A549 (cell line): ENCODE results near the gene MYOM1. TPM values are rescaled to one million over a fixed set of nuclear protein-coding genes. Genes with fewer than 3 reads are reported as not detected.
A peak's percentile ranks its signal among the peaks of the same experiment; 100 is the strongest.

Source experiments
- ATAC-seq, 2 experiments: fragments of 200-7000 bp in 1 of 2; fragments of >200 bp in 1 of 2; cut with Nextera tagmentation in 1 of 2; cut with Tn5 transposase in 1 of 2; 3 replicates each; pipeline versions ENCODE4 v1.8.0 to v1.9.1; 2018 to 2020; ENCODE audit warnings: mild to moderate bottlenecking in 1 of 2, moderate library complexity in 1 of 2
- CTCF ChIA-PET: fragments of 300-600 bp; sonication (Branson Sonifier 250); formaldehyde crosslinking; extraction: SDS; loops from one replicate; lab custom pipeline; 2021; ENCODE audit warnings: antibody characterized with exemption, inconsistent platforms; lab: Yijun Ruan, JAX
- POLR2A ChIA-PET: fragments of 350-600 bp; formaldehyde crosslinking; extraction: SDS; loops from one replicate; lab custom pipeline; 2021; ENCODE audit warnings: antibody characterized with exemption, inconsistent platforms; lab: Yijun Ruan, JAX
- DNase-seq, 2 experiments: peaks; one replicate each; pipeline versions ENCODE4 v3.0.0 to v3.0.0-alpha.2; 2011 to 2016; ENCODE audit warnings: low read depth in 1 of 2, low spot score in 1 of 2
- FAIRE-seq: peaks from 2 replicates; lab custom pipeline; 2011; peaks lifted over from hg19 to GRCh38; lab: Jason Lieb, UNC
- H3K27ac ChIP-seq, 2 experiments: fragments of >200 bp; sonication (Bioruptor Twin); formaldehyde crosslinking; 3 replicates each; pipeline ENCODE4 v1.5.1; 2016 to 2017
- H3K4me1 ChIP-seq: fragments of >200 bp; sonication (Bioruptor Twin); formaldehyde crosslinking; 3 replicates; pipeline ENCODE4 v1.6.1; 2016
- H3K4me2 ChIP-seq: fragments of >200 bp; sonication (Bioruptor Twin); formaldehyde crosslinking; 3 replicates; pipeline ENCODE4 v1.6.1; 2016
- H3K4me3 ChIP-seq: fragments of >200 bp; sonication (Bioruptor Twin); formaldehyde crosslinking; 3 replicates; pipeline ENCODE4 v1.5.1; 2016
- H3K9me3 ChIP-seq: fragments of >200 bp; sonication (Bioruptor Twin); formaldehyde crosslinking; 3 replicates; pipeline ENCODE4 v1.6.1; 2016
- GATA3 ChIP-seq: IDR thresholded peaks from 2 replicates; pipeline ENCODE4 v1.6.1; 2012; ENCODE audit warnings: borderline replicate concordance
- HOXA7 ChIP-seq: fragments of 250-450 bp; sonication (Bioruptor Pico); IDR thresholded peaks from 2 replicates; pipeline ENCODE4 v1.5.0; 2020; ENCODE audit warnings: mild to moderate bottlenecking, moderate library complexity
- HOXB5 ChIP-seq: fragments of 250-450 bp; sonication (Bioruptor Pico); IDR thresholded peaks from 2 replicates; pipeline ENCODE4 v1.5.0; 2020; ENCODE audit warnings: mild to moderate bottlenecking, moderate library complexity
- JUN ChIP-seq, 2 experiments: fragments of >200 bp; sonication (Bioruptor Twin); formaldehyde crosslinking; IDR thresholded peaks; 2 replicates in 1 of 2; 3 replicates in 1 of 2; pipeline ENCODE4 v1.6.1; 2016 to 2017
- KDM5A ChIP-seq: fragments of 200-600 bp; sonication (generic); IDR thresholded peaks from 2 replicates; pipeline ENCODE4 v1.6.1; 2016; ENCODE audit warnings: antibody characterized with exemption, mild to moderate bottlenecking
- POLR2AphosphoS2 ChIP-seq: conservative IDR thresholded peaks from 2 replicates; pipeline ENCODE4 v1.6.1; 2012; ENCODE audit warnings: low read length, improper control_type of control experiment, inconsistent platforms
- RARB ChIP-seq: fragments of 250-450 bp; sonication (Bioruptor Pico); IDR thresholded peaks from 2 replicates; pipeline ENCODE4 v1.8.0; 2021; ENCODE audit warnings: mild to moderate bottlenecking, moderate library complexity
- RNF2 ChIP-seq: fragments of 200-600 bp; sonication (generic); IDR thresholded peaks from 2 replicates; pipeline ENCODE4 v1.6.1; 2016; ENCODE audit warnings: low read depth, mild to moderate bottlenecking, antibody characterized with exemption, moderate library complexity, borderline replicate concordance
- SMC3 ChIP-seq: fragments of >200 bp; sonication (Bioruptor Twin); formaldehyde crosslinking; IDR thresholded peaks from 3 replicates; pipeline ENCODE4 v1.6.1; 2018; ENCODE audit warnings: inconsistent platforms
- ZC3H11A ChIP-seq: fragments of 450-650 bp; IDR thresholded peaks from 2 replicates; pipeline ENCODE4 v1.6.1; 2014; ENCODE audit warnings: antibody characterized with exemption, mild to moderate bottlenecking
- ZFP36 ChIP-seq: fragments of 450-650 bp; IDR thresholded peaks from 2 replicates; pipeline ENCODE4 v1.6.1; 2014; ENCODE audit warnings: borderline replicate concordance; ENCODE audit not compliant: partially characterized antibody
- ZNF302 ChIP-seq: fragments of 250-450 bp; sonication (Bioruptor Pico); IDR thresholded peaks from 2 replicates; pipeline ENCODE4 v1.9.0; 2021; ENCODE audit warnings: inconsistent platforms, mild to moderate bottlenecking, moderate library complexity
- WGBS: methylation state at CpG from one replicate; pipeline ENCODE4 v1.1.6; 2017; ENCODE audit errors: missing lambda C conversion rate; 5-methylcytosine and 5-hydroxymethylcytosine counted together
- polyA plus RNA-seq, 4 experiments: library from polyadenylated mRNA; depleted of rRNA in 3 of 4; stranded (reverse); fragments of >200 nt; fragmentation: RNase III in 1 of 4; extraction: RNeasy Plus Mini Kit Qiagen cat#74134 plus additional on column Dnase treatment in 1 of 4; gene quantifications; 2 replicates in 3 of 4; 3 replicates in 1 of 4; pipeline ENCODE4 v1.2.3, GENCODE V29; 2011 to 2017
- TF ChIP-seq, protein P1 (sequence below): fragments of 250-450 bp; sonication (Bioruptor Pico); IDR thresholded peaks from 2 replicates; pipeline ENCODE4 v1.5.0; 2021; ENCODE audit warnings: mild to moderate bottlenecking, moderate library complexity, borderline replicate concordance
- TF ChIP-seq, protein P2 (sequence below): fragments of >200 bp; sonication (Bioruptor Twin); formaldehyde crosslinking; IDR thresholded peaks from 3 replicates; pipeline ENCODE4 v1.5.1; 2016
- TF ChIP-seq, protein P3 (sequence below): fragments of 450-650 bp; IDR thresholded peaks from 2 replicates; pipeline ENCODE4 v1.6.1; 2014; ENCODE audit warnings: antibody characterized with exemption
- TF ChIP-seq, protein P4 (sequence below): fragments of >200 bp; sonication (Bioruptor Twin); formaldehyde crosslinking; IDR thresholded peaks from 2 replicates; pipeline ENCODE4 v1.6.1; 2016
- TF ChIP-seq, protein P5 (sequence below): IDR thresholded peaks from 2 replicates; pipeline ENCODE4 v1.6.1; 2012
- TF ChIP-seq, protein P6 (sequence below): fragments of 150-350 bp; IDR thresholded peaks from 2 replicates; pipeline ENCODE4 v1.6.1; 2014; ENCODE audit warnings: low read depth, mild to moderate bottlenecking, low read length

Gene MYOM1
- polyA plus RNA-seq, 2 of the 4 experiments (the other 2 are of a cell fraction) = 0.18 to 0.30 TPM

DNA sequence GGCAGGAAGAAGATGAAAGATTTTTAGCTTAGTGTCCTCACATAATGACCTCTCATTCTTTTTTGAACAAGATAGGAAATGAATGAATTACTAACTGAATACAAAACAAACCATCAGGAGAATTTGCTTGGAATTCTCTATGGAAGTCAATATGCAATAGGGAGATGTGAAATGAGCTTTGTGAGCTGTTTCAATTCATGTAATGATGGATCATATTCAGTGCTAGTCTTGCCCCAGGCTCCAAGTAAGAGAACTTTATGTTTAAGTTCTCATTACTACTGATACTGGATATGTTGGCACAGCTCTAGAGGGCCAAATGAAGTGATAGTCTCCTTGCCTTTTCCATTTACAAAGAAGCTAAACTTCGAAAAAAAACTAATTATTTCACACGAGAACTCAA, 29.2 kb downstream of the MYOM1 start:
- no peaks in the 10 kb centered on the region for H3K4me1 ChIP-seq
- H3K4me2 ChIP-seq = no peak overlapping the region
- WGBS = 33% methylated on average over 2 of the region's 2 CpGs
- DNase-seq = no peak
- no peak for TF ChIP-seq HOXA7
- ChIA-PET CTCF (no interaction called here), POLR2A (no interaction called here)
- no peak for FAIRE-seq
- ATAC-seq = no peak
- H3K4me3 ChIP-seq = no peak overlapping the region
- no peak overlapping the region for H3K27ac ChIP-seq
- H3K9me3 ChIP-seq = no peaks in the 10 kb centered on the region

DNA sequence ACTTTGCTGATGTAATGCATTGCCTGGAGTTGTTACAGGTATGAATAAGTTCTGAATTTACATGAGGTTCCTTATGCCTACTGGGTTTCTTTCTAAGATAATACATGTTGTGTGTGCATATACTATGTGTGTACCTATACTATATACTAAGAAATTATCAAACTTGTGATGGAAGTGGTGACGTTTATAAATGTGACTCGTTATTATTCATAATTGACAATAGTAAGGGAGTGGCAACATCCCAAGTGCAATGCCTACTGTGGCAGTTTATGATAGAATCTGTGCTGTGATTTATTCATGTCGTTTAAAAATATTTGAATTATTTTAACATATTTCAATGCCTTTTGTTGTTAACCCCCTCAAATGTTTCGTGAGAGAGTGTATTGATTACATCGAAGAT, 29.9 kb downstream of the MYOM1 start:
- DNase-seq (no peak), FAIRE-seq (no peak), ATAC-seq (no peak)
- no peaks in the 10 kb centered on the region for H3K4me1 ChIP-seq
- no peak overlapping the region for H3K27ac ChIP-seq
- H3K4me2 ChIP-seq = no peak overlapping the region
- H3K9me3 ChIP-seq = no peaks in the 10 kb centered on the region
- ChIA-PET POLR2A (no interaction called here), CTCF (no interaction called here)
- TF ChIP-seq ZC3H11A (no peak), GATA3 (no peak), ZFP36 (no peak), SMC3 (no peak)
- TF ChIP-seq, protein P1, sequence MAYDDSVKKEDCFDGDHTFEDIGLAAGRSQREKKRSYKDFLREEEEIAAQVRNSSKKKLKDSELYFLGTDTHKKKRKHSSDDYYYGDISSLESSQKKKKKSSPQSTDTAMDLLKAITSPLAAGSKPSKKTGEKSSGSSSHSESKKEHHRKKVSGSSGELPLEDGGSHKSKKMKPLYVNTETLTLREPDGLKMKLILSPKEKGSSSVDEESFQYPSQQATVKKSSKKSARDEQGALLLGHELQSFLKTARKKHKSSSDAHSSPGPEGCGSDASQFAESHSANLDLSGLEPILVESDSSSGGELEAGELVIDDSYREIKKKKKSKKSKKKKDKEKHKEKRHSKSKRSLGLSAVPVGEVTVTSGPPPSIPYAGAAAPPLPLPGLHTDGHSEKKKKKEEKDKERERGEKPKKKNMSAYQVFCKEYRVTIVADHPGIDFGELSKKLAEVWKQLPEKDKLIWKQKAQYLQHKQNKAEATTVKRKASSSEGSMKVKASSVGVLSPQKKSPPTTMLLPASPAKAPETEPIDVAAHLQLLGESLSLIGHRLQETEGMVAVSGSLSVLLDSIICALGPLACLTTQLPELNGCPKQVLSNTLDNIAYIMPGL (CRISPR knock-in tag) = no peak
- TF ChIP-seq, protein P2, sequence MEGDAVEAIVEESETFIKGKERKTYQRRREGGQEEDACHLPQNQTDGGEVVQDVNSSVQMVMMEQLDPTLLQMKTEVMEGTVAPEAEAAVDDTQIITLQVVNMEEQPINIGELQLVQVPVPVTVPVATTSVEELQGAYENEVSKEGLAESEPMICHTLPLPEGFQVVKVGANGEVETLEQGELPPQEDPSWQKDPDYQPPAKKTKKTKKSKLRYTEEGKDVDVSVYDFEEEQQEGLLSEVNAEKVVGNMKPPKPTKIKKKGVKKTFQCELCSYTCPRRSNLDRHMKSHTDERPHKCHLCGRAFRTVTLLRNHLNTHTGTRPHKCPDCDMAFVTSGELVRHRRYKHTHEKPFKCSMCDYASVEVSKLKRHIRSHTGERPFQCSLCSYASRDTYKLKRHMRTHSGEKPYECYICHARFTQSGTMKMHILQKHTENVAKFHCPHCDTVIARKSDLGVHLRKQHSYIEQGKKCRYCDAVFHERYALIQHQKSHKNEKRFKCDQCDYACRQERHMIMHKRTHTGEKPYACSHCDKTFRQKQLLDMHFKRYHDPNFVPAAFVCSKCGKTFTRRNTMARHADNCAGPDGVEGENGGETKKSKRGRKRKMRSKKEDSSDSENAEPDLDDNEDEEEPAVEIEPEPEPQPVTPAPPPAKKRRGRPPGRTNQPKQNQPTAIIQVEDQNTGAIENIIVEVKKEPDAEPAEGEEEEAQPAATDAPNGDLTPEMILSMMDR = no peak
- H3K4me3 ChIP-seq = no peak overlapping the region
- WGBS = 48% methylated on average over 5 of the region's 5 CpGs

DNA sequence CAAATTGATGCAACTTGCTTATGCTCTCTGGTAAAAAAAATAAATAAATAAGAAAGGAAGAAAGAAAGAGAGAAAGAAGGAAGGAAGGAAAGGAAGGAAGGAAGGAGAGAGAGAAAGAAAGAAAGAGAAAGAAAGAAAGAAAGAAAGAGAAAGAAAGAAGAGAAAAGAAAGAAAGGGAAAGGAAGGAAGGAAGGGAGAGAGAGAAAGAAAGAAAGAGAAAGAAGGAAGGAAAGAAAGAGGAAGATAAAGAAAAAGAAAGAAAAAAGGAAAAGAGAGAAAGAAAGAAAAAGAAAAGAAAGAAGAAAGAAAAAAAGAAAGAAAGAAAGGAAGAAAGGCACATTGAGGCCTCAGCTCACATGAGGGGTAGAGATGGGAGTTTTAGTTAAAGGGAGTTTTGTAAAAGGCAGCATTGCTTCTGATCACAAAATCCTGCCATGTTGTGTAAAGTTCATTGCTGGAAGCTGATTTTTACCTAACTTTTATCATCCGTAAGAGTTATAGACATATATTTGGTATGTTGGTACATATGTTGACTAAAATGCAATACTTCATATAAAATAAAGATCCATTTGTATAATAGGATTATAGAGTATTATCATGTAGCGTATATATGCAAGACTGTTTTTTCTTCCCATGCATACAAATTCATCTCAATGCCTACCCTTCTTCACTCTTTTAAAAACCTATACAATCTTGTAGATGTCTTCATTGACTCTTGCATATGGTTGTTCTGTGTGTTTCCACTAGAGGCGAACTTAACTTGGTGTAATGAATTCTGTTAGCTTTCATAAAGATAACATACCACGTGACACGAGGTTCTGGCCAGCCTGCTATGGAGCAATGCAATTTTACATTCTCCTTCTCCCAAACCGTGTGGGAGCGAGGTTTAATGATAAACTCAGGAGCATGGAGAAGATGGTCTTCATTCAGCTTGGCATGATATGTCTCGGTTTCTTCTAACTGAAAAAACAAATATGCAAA, 32.8 kb downstream of the MYOM1 start:
- TF ChIP-seq, protein P3, sequence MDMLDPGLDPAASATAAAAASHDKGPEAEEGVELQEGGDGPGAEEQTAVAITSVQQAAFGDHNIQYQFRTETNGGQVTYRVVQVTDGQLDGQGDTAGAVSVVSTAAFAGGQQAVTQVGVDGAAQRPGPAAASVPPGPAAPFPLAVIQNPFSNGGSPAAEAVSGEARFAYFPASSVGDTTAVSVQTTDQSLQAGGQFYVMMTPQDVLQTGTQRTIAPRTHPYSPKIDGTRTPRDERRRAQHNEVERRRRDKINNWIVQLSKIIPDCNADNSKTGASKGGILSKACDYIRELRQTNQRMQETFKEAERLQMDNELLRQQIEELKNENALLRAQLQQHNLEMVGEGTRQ = peak; percentile 59
- TF ChIP-seq JUN (IDR thresholded peaks at IDR 0.05) = no peak
- CTCF ChIA-PET = interaction anchor here (0.7 to 1.5 kb wide), 3 partner anchors 13 to 90 kb away, joined by 3 read pairs; no protein-coding TSS in a partner anchor
- POLR2A ChIA-PET = no interaction called here
- Histone ChIP-seq H3K4me1 (no peaks in the 10 kb centered on the region), H3K27ac (no peak overlapping the region), H3K9me3 (no peaks in the 10 kb centered on the region), H3K4me3 (no peak overlapping the region), H3K4me2 (no peak overlapping the region)
- DNase-seq (peak in 1 of 2 experiments; percentile 22), FAIRE-seq (no peak), ATAC-seq (no peak)
- WGBS = 76% methylated on average over 8 of the region's 8 CpGs

DNA sequence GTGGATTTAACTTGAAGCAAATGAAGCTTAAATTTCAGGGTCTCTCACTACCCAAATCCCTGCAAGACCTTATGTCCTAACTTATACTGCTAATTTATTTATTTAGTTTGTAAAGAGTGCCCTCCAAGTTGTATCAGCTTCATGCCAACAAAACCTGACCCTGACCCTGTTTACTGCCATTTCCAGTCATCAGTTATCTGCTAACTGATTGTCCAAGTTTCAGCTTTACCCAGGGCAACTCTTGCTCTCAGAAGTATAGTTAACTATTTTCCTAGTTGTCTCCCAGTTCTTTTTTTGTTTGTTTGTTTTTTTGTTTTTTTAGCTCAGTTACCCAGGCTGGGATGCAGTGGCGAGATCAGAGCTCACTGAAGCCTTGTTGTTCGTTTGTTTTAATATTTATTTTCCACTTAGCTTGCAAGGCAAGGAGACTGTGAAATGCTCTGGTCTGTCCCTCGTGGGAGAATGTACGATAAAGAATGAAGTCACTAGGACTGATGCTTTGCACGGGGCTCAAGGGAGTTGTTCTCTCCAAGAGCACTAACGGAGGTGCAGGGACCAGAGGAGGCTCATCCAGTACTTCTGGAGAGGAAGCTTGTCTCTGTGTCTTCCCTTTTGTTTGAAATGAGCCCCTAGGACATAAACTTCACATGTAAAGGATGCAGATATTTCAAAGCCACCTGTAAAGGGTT, 35.3 kb downstream of the MYOM1 start:
- FAIRE-seq (no peak), DNase-seq (no peak), ATAC-seq (no peak)
- Histone ChIP-seq H3K4me1 (no peaks in the 10 kb centered on the region), H3K4me2 (no peak overlapping the region), H3K9me3 (no peaks in the 10 kb centered on the region), H3K4me3 (no peak overlapping the region), H3K27ac (no peak overlapping the region)
- ChIA-PET CTCF (interaction anchor here (0.9 kb wide), 1 partner anchor 46 kb away, joined by 3 read pairs; no protein-coding TSS in a partner anchor), POLR2A (no interaction called here)
- 64% methylated on average over 6 of the region's 6 CpGs for WGBS
- no peak for TF ChIP-seq HOXB5 (CRISPR knock-in tag)
- TF ChIP-seq, protein P4, sequence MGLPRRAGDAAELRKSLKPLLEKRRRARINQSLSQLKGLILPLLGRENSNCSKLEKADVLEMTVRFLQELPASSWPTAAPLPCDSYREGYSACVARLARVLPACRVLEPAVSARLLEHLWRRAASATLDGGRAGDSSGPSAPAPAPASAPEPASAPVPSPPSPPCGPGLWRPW = no peak
- no peak for TF ChIP-seq RNF2
- no peak for TF ChIP-seq RARB (CRISPR knock-in tag)
- TF ChIP-seq, protein P1 (CRISPR knock-in tag) = no peak
- no peak for TF ChIP-seq KDM5A
- TF ChIP-seq, protein P5, sequence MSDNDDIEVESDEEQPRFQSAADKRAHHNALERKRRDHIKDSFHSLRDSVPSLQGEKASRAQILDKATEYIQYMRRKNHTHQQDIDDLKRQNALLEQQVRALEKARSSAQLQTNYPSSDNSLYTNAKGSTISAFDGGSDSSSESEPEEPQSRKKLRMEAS = no peak
- TF ChIP-seq, protein P6, sequence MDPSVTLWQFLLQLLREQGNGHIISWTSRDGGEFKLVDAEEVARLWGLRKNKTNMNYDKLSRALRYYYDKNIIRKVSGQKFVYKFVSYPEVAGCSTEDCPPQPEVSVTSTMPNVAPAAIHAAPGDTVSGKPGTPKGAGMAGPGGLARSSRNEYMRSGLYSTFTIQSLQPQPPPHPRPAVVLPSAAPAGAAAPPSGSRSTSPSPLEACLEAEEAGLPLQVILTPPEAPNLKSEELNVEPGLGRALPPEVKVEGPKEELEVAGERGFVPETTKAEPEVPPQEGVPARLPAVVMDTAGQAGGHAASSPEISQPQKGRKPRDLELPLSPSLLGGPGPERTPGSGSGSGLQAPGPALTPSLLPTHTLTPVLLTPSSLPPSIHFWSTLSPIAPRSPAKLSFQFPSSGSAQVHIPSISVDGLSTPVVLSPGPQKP = no peak
- TF ChIP-seq POLR2AphosphoS2 = no peak
- TF ChIP-seq ZNF302 = no peak
